A549 (cell line): ENCODE measurements around the gene KSR1. TPM values are rescaled to one million over a fixed set of nuclear protein-coding genes. Genes with fewer than 3 reads are reported as not detected.
"Not testable (repeated sequence)": the region's sequence is repeated elsewhere in the genome, so short reads cannot be mapped to it uniquely, and the experiment has no call there.

Experiments
- ATAC-seq, 2 experiments: fragments of 200-7000 bp in 1 of 2; fragments of >200 bp in 1 of 2; cut with Nextera tagmentation in 1 of 2; cut with Tn5 transposase in 1 of 2; 3 replicates each; pipeline versions ENCODE4 v1.8.0 to v1.9.1; 2018 to 2020; ENCODE audit warnings: mild to moderate bottlenecking in 1 of 2, moderate library complexity in 1 of 2
- CTCF ChIA-PET: fragments of 300-600 bp; sonication (Branson Sonifier 250); formaldehyde crosslinking; extraction: SDS; loops from one replicate; lab custom pipeline; 2021; ENCODE audit warnings: antibody characterized with exemption, inconsistent platforms; lab: Yijun Ruan, JAX
- POLR2A ChIA-PET: fragments of 350-600 bp; formaldehyde crosslinking; extraction: SDS; loops from one replicate; lab custom pipeline; 2021; ENCODE audit warnings: antibody characterized with exemption, inconsistent platforms; lab: Yijun Ruan, JAX
- DNase-seq, 2 experiments: peaks; one replicate each; pipeline versions ENCODE4 v3.0.0 to v3.0.0-alpha.2; 2011 to 2016; ENCODE audit warnings: low read depth in 1 of 2, low spot score in 1 of 2
- FAIRE-seq: peaks from 2 replicates; lab custom pipeline; 2011; peaks lifted over from hg19 to GRCh38; lab: Jason Lieb, UNC
- H3K27ac ChIP-seq, 2 experiments: fragments of >200 bp; sonication (Bioruptor Twin); formaldehyde crosslinking; 3 replicates each; pipeline ENCODE4 v1.5.1; 2016 to 2017
- H3K4me1 ChIP-seq: fragments of >200 bp; sonication (Bioruptor Twin); formaldehyde crosslinking; 3 replicates; pipeline ENCODE4 v1.6.1; 2016
- H3K4me2 ChIP-seq: fragments of >200 bp; sonication (Bioruptor Twin); formaldehyde crosslinking; 3 replicates; pipeline ENCODE4 v1.6.1; 2016
- H3K4me3 ChIP-seq: fragments of >200 bp; sonication (Bioruptor Twin); formaldehyde crosslinking; 3 replicates; pipeline ENCODE4 v1.5.1; 2016
- H3K9me3 ChIP-seq: fragments of >200 bp; sonication (Bioruptor Twin); formaldehyde crosslinking; 3 replicates; pipeline ENCODE4 v1.6.1; 2016
- CBX2 ChIP-seq: fragments of 200-600 bp; sonication (generic); IDR thresholded peaks from 2 replicates; pipeline ENCODE4 v1.6.1; 2016; ENCODE audit warnings: low read depth, mild to moderate bottlenecking, borderline replicate concordance
- CBX8 ChIP-seq: fragments of 200-600 bp; sonication (generic); IDR thresholded peaks from 2 replicates; pipeline ENCODE4 v1.6.1; 2016
- CTCF ChIP-seq: fragments of >200 bp; sonication (Bioruptor Twin); formaldehyde crosslinking; IDR thresholded peaks from 3 replicates; pipeline ENCODE4 v1.5.1; 2016
- E2F6 ChIP-seq: IDR thresholded peaks from 2 replicates; pipeline ENCODE4 v1.6.1; 2012; ENCODE audit warnings: low read depth, borderline replicate concordance
- JUN ChIP-seq, 2 experiments: fragments of >200 bp; sonication (Bioruptor Twin); formaldehyde crosslinking; IDR thresholded peaks; 2 replicates in 1 of 2; 3 replicates in 1 of 2; pipeline ENCODE4 v1.6.1; 2016 to 2017
- MAX ChIP-seq: IDR thresholded peaks from 2 replicates; pipeline ENCODE4 v1.6.1; 2012
- MYC ChIP-seq: IDR thresholded peaks from 2 replicates; pipeline ENCODE4 v1.6.1; 2012; ENCODE audit warnings: mild to moderate bottlenecking, inconsistent platforms, low read length, improper control_type of control experiment, borderline replicate concordance
- NPAS2 ChIP-seq: fragments of 250-450 bp; sonication (Bioruptor Pico); IDR thresholded peaks from 2 replicates; pipeline ENCODE4 v1.8.0; 2022; ENCODE audit warnings: mild to moderate bottlenecking, moderate library complexity, borderline replicate concordance
- RAD21 ChIP-seq, 2 experiments: fragments of >200 bp in 1 of 2; sonication (Bioruptor Twin) in 1 of 2; formaldehyde crosslinking in 1 of 2; IDR thresholded peaks in 1 of 2; conservative IDR thresholded peaks in 1 of 2; 2 replicates in 1 of 2; 3 replicates in 1 of 2; pipeline ENCODE4 v1.6.1; 2012 to 2018; ENCODE audit warnings: inconsistent platforms in 1 of 2
- SMC3 ChIP-seq: fragments of >200 bp; sonication (Bioruptor Twin); formaldehyde crosslinking; IDR thresholded peaks from 3 replicates; pipeline ENCODE4 v1.6.1; 2018; ENCODE audit warnings: inconsistent platforms
- WGBS: methylation state at CpG from one replicate; pipeline ENCODE4 v1.1.6; 2017; ENCODE audit errors: missing lambda C conversion rate; 5-methylcytosine and 5-hydroxymethylcytosine counted together
- polyA plus RNA-seq, 4 experiments: library from polyadenylated mRNA; depleted of rRNA in 3 of 4; stranded (reverse); fragments of >200 nt; fragmentation: RNase III in 1 of 4; extraction: RNeasy Plus Mini Kit Qiagen cat#74134 plus additional on column Dnase treatment in 1 of 4; gene quantifications; 2 replicates in 3 of 4; 3 replicates in 1 of 4; pipeline ENCODE4 v1.2.3, GENCODE V29; 2011 to 2017
- TF ChIP-seq, protein P1 (sequence below): fragments of 250-450 bp; sonication (Bioruptor Pico); IDR thresholded peaks from 2 replicates; pipeline ENCODE4 v1.5.0; 2021; ENCODE audit warnings: mild to moderate bottlenecking, moderate library complexity, borderline replicate concordance
- TF ChIP-seq, protein P2 (sequence below): fragments of 450-650 bp; IDR thresholded peaks from 2 replicates; pipeline ENCODE4 v1.6.1; 2014; ENCODE audit warnings: antibody characterized with exemption
- TF ChIP-seq, protein P3 (sequence below): fragments of 200-600 bp; sonication (generic); IDR thresholded peaks from 2 replicates; pipeline ENCODE4 v1.6.1; 2016; ENCODE audit warnings: antibody characterized with exemption, mild to moderate bottlenecking, moderate library complexity
- TF ChIP-seq, protein P4 (sequence below): fragments of 250-450 bp; sonication (Bioruptor Pico); IDR thresholded peaks from 2 replicates; pipeline ENCODE4 v1.5.0; 2020; ENCODE audit warnings: low read depth, mild to moderate bottlenecking, moderate library complexity

Gene KSR1
- polyA plus RNA-seq, 2 of the 4 experiments (the other 2 are of a cell fraction): 13.3 to 14.6 TPM

GRCh38 chr17:27654654-27655524 is 198.6 kb downstream of the KSR1 start:
- Histone ChIP-seq H3K4me3 (no peak overlapping the region), H3K4me2 (peak overlapping the region; percentile 5; the same call in 1 of the 3 replicates), H3K27ac (peak overlapping the region in 1 of 2 experiments; percentile 35; a peak in 1 of 6 replicates), H3K4me1 (no peaks in the 10 kb centered on the region), H3K9me3 (no peaks in the 10 kb centered on the region)
- FAIRE-seq (no peak), DNase-seq (peak; percentile 92 to 94), ATAC-seq (peak; percentile 79 to 97)
- TF ChIP-seq MYC: peak; percentile 32; the same call in 1 of the 2 replicates
- TF ChIP-seq JUN (IDR thresholded peaks at IDR 0.05): no peak
- peak; percentile 68 to 88 for TF ChIP-seq RAD21 (conservative IDR thresholded peaks at IDR 0.05 in 1 of 2, IDR thresholded peaks at IDR 0.05 in 1 of 2)
- TF ChIP-seq E2F6: 0 out of 2 replicates have a peak, but pooled peaks have one; percentile 44
- TF ChIP-seq, protein P1, sequence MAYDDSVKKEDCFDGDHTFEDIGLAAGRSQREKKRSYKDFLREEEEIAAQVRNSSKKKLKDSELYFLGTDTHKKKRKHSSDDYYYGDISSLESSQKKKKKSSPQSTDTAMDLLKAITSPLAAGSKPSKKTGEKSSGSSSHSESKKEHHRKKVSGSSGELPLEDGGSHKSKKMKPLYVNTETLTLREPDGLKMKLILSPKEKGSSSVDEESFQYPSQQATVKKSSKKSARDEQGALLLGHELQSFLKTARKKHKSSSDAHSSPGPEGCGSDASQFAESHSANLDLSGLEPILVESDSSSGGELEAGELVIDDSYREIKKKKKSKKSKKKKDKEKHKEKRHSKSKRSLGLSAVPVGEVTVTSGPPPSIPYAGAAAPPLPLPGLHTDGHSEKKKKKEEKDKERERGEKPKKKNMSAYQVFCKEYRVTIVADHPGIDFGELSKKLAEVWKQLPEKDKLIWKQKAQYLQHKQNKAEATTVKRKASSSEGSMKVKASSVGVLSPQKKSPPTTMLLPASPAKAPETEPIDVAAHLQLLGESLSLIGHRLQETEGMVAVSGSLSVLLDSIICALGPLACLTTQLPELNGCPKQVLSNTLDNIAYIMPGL: no peak
- peak; percentile 97 for TF ChIP-seq SMC3
- peak; percentile 100 for TF ChIP-seq CTCF
- TF ChIP-seq MAX: peak; percentile 68
- ChIA-PET CTCF (interaction anchor here (0.6 to 23.8 kb wide), 72 partner anchors 8 to 886 kb away, joined by 3 to 500 read pairs (median 4); partner anchors contain the start of gene KSR1), POLR2A (interaction anchor here (0.6 kb wide), 1 partner anchor 414 kb away, joined by 7 read pairs; no protein-coding TSS in a partner anchor)
- 30% methylated on average over 34 of the region's 34 CpGs for WGBS

DNA sequence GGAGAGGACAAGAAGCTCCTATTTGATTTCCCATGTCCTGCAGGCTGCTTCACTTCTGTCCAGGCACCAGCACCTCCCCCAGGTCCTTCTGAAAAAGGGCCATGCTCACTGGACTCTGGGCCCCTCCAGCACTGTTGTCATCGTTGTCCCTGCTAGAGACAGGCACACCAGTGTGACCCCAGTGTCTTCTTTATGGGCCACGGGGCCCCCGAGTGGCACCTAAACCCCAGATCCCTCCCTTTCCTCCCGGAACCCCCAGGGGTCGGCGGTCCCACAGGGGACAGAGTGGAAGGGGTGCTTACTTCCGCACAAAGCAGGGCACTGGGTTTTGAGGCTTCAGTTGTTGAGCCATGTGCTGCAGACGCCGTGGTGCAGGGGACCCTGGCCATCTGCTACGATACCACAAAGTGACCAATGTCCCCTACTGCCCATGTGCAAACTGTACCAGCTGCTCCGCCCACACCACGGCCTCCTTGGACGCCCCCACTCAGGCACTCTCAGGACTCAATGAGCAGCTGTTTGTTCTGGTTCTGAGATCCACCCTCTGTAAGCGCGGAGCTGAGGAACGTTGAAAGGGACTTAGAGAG is 199.4 kb downstream of the KSR1 start:
- 61% methylated on average over 16 of the region's 16 CpGs for WGBS
- H3K4me3 ChIP-seq, POLR2A ChIA-PET, DNase-seq, FAIRE-seq, H3K27ac ChIP-seq, H3K4me1 ChIP-seq, ATAC-seq, H3K9me3 ChIP-seq, H3K4me2 ChIP-seq: not testable (repeated sequence)
- CTCF ChIA-PET: interaction anchor here (0.7 to 23.8 kb wide), 40 partner anchors 8 to 885 kb away, joined by 3 to 500 read pairs (median 7); partner anchors contain the start of gene KSR1

DNA sequence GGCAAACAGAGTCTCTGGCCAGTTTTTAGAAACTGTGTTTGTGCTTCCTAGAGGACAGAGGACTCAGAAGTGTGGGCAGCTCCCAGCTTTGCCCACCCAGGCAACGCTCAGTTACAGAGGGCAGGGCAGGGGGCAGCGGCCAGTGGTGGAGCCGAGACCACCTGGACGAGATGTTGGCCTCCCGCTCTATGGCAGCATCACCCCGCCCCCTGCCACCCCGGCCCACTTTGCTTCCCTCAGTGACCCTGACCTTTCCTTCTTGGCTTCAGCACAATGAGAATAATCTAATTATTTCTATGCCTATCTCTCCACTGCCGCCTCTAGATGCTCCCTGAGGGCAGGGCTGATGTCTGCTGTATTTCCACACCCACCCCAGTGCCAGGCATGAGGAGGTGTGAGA is 200.4 kb downstream of the KSR1 start:
- CTCF ChIA-PET: interaction anchor here (1.1 to 23.8 kb wide), 7 partner anchors 7 to 223 kb away, joined by 3 to 500 read pairs (median 118); no protein-coding TSS in a partner anchor
- POLR2A ChIA-PET, H3K4me2 ChIP-seq, ATAC-seq, FAIRE-seq, H3K4me3 ChIP-seq, H3K4me1 ChIP-seq, H3K27ac ChIP-seq, DNase-seq, H3K9me3 ChIP-seq: not testable (repeated sequence)
- WGBS: 20% methylated on average over 8 of the region's 8 CpGs

GRCh38 chr17:27657620-27658019 is 201.4 kb downstream of the KSR1 start:
- Histone ChIP-seq H3K4me1 (no peaks in the 10 kb centered on the region), H3K4me2 (no peak overlapping the region), H3K27ac (no peak overlapping the region), H3K9me3 (no peaks in the 10 kb centered on the region), H3K4me3 (no peak overlapping the region)
- CTCF ChIA-PET: interaction anchor here (0.9 to 23.8 kb wide), 6 partner anchors 6 to 222 kb away, joined by 3 to 500 read pairs (median 174); no protein-coding TSS in a partner anchor
- 27% methylated on average over 5 of the region's 5 CpGs for WGBS
- ATAC-seq (no peak), DNase-seq (peak in 1 of 2 experiments; percentile 31), FAIRE-seq (no peak)
- POLR2A ChIA-PET: no interaction called here
- TF ChIP-seq, protein P2, sequence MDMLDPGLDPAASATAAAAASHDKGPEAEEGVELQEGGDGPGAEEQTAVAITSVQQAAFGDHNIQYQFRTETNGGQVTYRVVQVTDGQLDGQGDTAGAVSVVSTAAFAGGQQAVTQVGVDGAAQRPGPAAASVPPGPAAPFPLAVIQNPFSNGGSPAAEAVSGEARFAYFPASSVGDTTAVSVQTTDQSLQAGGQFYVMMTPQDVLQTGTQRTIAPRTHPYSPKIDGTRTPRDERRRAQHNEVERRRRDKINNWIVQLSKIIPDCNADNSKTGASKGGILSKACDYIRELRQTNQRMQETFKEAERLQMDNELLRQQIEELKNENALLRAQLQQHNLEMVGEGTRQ: no peak
- TF ChIP-seq, protein P3, sequence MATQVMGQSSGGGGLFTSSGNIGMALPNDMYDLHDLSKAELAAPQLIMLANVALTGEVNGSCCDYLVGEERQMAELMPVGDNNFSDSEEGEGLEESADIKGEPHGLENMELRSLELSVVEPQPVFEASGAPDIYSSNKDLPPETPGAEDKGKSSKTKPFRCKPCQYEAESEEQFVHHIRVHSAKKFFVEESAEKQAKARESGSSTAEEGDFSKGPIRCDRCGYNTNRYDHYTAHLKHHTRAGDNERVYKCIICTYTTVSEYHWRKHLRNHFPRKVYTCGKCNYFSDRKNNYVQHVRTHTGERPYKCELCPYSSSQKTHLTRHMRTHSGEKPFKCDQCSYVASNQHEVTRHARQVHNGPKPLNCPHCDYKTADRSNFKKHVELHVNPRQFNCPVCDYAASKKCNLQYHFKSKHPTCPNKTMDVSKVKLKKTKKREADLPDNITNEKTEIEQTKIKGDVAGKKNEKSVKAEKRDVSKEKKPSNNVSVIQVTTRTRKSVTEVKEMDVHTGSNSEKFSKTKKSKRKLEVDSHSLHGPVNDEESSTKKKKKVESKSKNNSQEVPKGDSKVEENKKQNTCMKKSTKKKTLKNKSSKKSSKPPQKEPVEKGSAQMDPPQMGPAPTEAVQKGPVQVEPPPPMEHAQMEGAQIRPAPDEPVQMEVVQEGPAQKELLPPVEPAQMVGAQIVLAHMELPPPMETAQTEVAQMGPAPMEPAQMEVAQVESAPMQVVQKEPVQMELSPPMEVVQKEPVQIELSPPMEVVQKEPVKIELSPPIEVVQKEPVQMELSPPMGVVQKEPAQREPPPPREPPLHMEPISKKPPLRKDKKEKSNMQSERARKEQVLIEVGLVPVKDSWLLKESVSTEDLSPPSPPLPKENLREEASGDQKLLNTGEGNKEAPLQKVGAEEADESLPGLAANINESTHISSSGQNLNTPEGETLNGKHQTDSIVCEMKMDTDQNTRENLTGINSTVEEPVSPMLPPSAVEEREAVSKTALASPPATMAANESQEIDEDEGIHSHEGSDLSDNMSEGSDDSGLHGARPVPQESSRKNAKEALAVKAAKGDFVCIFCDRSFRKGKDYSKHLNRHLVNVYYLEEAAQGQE: peak; percentile 91
- TF ChIP-seq, protein P4, sequence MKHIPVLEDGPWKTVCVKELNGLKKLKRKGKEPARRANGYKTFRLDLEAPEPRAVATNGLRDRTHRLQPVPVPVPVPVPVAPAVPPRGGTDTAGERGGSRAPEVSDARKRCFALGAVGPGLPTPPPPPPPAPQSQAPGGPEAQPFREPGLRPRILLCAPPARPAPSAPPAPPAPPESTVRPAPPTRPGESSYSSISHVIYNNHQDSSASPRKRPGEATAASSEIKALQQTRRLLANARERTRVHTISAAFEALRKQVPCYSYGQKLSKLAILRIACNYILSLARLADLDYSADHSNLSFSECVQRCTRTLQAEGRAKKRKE (CRISPR knock-in tag): no peak
- TF ChIP-seq CBX8 (no peak), CBX2 (no peak), NPAS2 (CRISPR knock-in tag) (no peak)
